22Rv1 (cell line): ENCODE data around the gene KCNQ5.

Source experiments
- CTCF ChIP-seq: fragments of 450-650 bp; IDR thresholded peaks from 2 replicates; pipeline ENCODE4 v1.5.1; 2017; ENCODE audit warnings: mild to moderate bottlenecking
- ZFX ChIP-seq: fragments of 450-650 bp; IDR thresholded peaks from 2 replicates; pipeline ENCODE4 v1.6.1; 2017; ENCODE audit warnings: antibody characterized with exemption, borderline replicate concordance

GRCh38 chr6:72783666-72784065, 161.8 kb downstream of the KCNQ5 start:
- TF ChIP-seq CTCF (no peak), ZFX (no peak)
